GM12878 (cell line): ENCODE data around the gene CNTRL. TPM values are rescaled to one million over a fixed set of nuclear protein-coding genes. Genes with fewer than 3 reads are reported as not detected.

Experiments
- ATF2 ChIP-seq: IDR thresholded peaks from 2 replicates; pipeline ENCODE4 v1.6.1; 2012; ENCODE audit warnings: low read length, inconsistent platforms
- BHLHE40 ChIP-seq, 2 experiments: fragments of 450-650 bp in 1 of 2; IDR thresholded peaks; 2 replicates each; pipeline ENCODE4 v1.6.1; 2011 to 2017; ENCODE audit warnings: low read depth in 2 of 2, borderline replicate concordance in 1 of 2, improper control_type of control experiment in 1 of 2, low read length in 1 of 2, mild to moderate bottlenecking in 1 of 2
- CHD2 ChIP-seq: IDR thresholded peaks from 2 replicates; pipeline ENCODE4 v1.6.1; 2011; ENCODE audit warnings: low read depth, low read length, improper control_type of control experiment, borderline replicate concordance
- CREB1 ChIP-seq: IDR thresholded peaks from 2 replicates; pipeline ENCODE4 v1.6.1; 2012; ENCODE audit warnings: low read depth, mild to moderate bottlenecking, inconsistent platforms
- EP300 ChIP-seq, 2 experiments: fragments of 150-350 bp in 1 of 2; IDR thresholded peaks; 2 replicates each; pipeline ENCODE4 v1.6.1; 2011 to 2012; ENCODE audit warnings: low read depth in 2 of 2, low read length in 2 of 2, borderline replicate concordance in 1 of 2, improper control_type of control experiment in 1 of 2, inconsistent platforms in 1 of 2; ENCODE audit not compliant: control insufficient read depth in 1 of 2
- ESRRA ChIP-seq: IDR thresholded peaks from 2 replicates; pipeline ENCODE4 v1.6.1; 2012; ENCODE audit warnings: mild to moderate bottlenecking, low read length, improper control_type of control experiment
- GABPA ChIP-seq: IDR thresholded peaks from 2 replicates; pipeline ENCODE4 v1.6.1; 2014; ENCODE audit warnings: antibody characterized with exemption, low read depth, mild to moderate bottlenecking, inconsistent platforms
- HDGF ChIP-seq: fragments of 450-650 bp; IDR thresholded peaks from 2 replicates; pipeline ENCODE4 v1.6.1; 2016; ENCODE audit warnings: antibody characterized with exemption
- IRF3 ChIP-seq: fragments of 450-650 bp; IDR thresholded peaks from 2 replicates; pipeline ENCODE4 v1.6.1; 2014; ENCODE audit warnings: mild to moderate bottlenecking
- IRF4 ChIP-seq: IDR thresholded peaks from 2 replicates; pipeline ENCODE4 v1.6.1; 2011; ENCODE audit warnings: low read depth, low read length
- MTA3 ChIP-seq: IDR thresholded peaks from 2 replicates; pipeline ENCODE4 v1.6.1; 2012; ENCODE audit warnings: low read length, inconsistent platforms, borderline replicate concordance
- NKRF ChIP-seq: fragments of 450-650 bp; conservative IDR thresholded peaks from 2 replicates; pipeline ENCODE4 v1.6.1; 2017; ENCODE audit warnings: mild to moderate bottlenecking, moderate library complexity
- POLR2AphosphoS5 ChIP-seq: IDR thresholded peaks from 2 replicates; pipeline ENCODE4 v1.6.1; 2011; ENCODE audit warnings: mild to moderate bottlenecking, low read length, inconsistent platforms
- SIN3A ChIP-seq: IDR thresholded peaks from 2 replicates; pipeline ENCODE4 v1.6.1; 2012; ENCODE audit warnings: low read depth, low read length, improper control_type of control experiment
- polyA plus RNA-seq, 11 experiments: library from polyadenylated mRNA; depleted of rRNA in 4 of 11; unstranded in 6 of 11; stranded (reverse) in 5 of 11; fragments of >200 nt; fragmentation: Nextera tagmentation in 4 of 11; fragmentation: Illumina TruSeq in 1 of 11; extraction: Ambion mirVana in 4 of 11; extraction: Trizol in 1 of 11; gene quantifications; 1 replicate in 1 of 11; 2 replicates in 10 of 11; pipeline versions ENCODE4 v1.2.1 to v1.2.3, GENCODE V29; 2011 to 2016; ENCODE audit warnings: inconsistent platforms in 2 of 11, missing spikeins in 2 of 11, low read depth in 1 of 11
- total RNA-seq, 4 experiments: library from RNA; depleted of rRNA in 3 of 4; stranded (reverse); fragments of >200 nt in 3 of 4; fragmentation: Illumina TruSeq in 1 of 4; extraction: Trizol in 1 of 4; gene quantifications; 2 replicates each; pipeline versions ENCODE4 v1.2.1 to v1.2.3, GENCODE V29; 2013 to 2021
- TF ChIP-seq, protein P1 (sequence below): fragments of 450-650 bp; IDR thresholded peaks from 2 replicates; pipeline ENCODE4 v1.6.1; 2016; ENCODE audit warnings: mild to moderate bottlenecking, moderate library complexity, borderline replicate concordance
- TF ChIP-seq, protein P2 (sequence below): IDR thresholded peaks from 2 replicates; pipeline ENCODE4 v1.6.1; 2011; ENCODE audit warnings: borderline replicate concordance, low read depth, mild to moderate bottlenecking, moderate library complexity, low read length; ENCODE audit not compliant: insufficient read depth, poor library complexity, severe bottlenecking

CNTRL gene
- total and polyA plus RNA-seq, 10 of the 15 experiments (the other 5 are each of a cell fraction or from before 2014, with no cell fraction given), result 20.0 to 65.4 (median 38.8) TPM

DNA sequence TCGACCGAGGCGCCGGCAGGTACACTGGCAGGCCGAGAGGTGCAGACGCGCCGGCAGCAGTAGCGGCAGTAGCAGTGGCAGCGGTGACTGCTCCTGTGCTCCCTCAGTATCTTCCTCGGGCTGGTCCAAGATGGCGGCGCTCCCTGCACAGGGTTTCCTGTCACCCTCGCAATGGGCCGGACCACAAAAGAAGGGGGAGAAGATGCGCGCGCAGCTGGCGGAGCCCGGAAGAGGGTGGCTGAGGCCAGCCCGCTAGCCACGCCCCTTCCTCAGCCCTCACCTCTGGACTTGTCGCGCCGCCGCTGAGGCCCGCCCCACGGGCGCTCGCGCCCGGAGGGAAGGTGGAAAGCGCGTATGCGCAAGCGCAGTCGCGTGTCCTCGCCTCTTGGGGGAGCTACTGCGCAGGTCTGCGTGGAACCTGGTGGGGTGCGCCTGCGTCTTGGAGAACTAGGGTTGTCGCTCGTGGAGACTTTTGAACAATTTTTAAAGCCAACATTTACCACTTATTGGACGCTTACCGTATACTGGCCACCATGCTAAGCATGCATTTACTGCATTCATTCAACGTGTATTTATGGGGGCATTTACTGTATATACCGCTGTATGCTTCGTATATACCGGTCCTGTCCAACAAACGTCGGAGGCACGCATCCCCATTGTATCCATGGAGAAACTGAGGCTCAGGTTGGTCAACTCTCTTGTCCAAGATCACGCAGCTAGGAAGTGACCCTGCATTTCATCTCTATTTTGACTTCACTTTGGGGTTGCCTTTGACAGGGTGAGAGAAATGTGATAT, 127.2 kb downstream of the CNTRL start, which contains the start of gene RAB14 (continued):
- TF ChIP-seq, protein P1, sequence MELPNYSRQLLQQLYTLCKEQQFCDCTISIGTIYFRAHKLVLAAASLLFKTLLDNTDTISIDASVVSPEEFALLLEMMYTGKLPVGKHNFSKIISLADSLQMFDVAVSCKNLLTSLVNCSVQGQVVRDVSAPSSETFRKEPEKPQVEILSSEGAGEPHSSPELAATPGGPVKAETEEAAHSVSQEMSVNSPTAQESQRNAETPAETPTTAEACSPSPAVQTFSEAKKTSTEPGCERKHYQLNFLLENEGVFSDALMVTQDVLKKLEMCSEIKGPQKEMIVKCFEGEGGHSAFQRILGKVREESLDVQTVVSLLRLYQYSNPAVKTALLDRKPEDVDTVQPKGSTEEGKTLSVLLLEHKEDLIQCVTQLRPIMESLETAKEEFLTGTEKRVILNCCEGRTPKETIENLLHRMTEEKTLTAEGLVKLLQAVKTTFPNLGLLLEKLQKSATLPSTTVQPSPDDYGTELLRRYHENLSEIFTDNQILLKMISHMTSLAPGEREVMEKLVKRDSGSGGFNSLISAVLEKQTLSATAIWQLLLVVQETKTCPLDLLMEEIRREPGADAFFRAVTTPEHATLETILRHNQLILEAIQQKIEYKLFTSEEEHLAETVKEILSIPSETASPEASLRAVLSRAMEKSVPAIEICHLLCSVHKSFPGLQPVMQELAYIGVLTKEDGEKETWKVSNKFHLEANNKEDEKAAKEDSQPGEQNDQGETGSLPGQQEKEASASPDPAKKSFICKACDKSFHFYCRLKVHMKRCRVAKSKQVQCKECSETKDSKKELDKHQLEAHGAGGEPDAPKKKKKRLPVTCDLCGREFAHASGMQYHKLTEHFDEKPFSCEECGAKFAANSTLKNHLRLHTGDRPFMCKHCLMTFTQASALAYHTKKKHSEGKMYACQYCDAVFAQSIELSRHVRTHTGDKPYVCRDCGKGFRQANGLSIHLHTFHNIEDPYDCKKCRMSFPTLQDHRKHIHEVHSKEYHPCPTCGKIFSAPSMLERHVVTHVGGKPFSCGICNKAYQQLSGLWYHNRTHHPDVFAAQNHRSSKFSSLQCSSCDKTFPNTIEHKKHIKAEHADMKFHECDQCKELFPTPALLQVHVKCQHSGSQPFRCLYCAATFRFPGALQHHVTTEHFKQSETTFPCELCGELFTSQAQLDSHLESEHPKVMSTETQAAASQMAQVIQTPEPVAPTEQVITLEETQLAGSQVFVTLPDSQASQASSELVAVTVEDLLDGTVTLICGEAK, result peak; percentile 68; the same call in 1 of the 2 replicates
- TF ChIP-seq SIN3A, result peak; percentile 59; the same call in 1 of the 2 replicates
- no peak for TF ChIP-seq EP300 (IDR thresholded peaks at IDR 0.05; ENCODE audit: borderline replicate concordance in 1 of 2, control insufficient read depth in 1 of 2, low read depth in 2 of 2, low read length in 2 of 2)
- TF ChIP-seq POLR2AphosphoS5, result peak; percentile 93
- TF ChIP-seq CREB1, result peak; percentile 48; the same call in 1 of the 2 replicates
- TF ChIP-seq ESRRA, result no peak
- peak; percentile 94 for TF ChIP-seq HDGF
- no peak for TF ChIP-seq ATF2
- TF ChIP-seq NKRF, result 0 out of 2 replicates have a peak, but pooled peaks have one; percentile 35
- no peak for TF ChIP-seq IRF4
- TF ChIP-seq CHD2, result peak; percentile 63; the same call in 1 of the 2 replicates
- no peak for TF ChIP-seq MTA3
- peak; percentile 44 to 56 for TF ChIP-seq BHLHE40 (IDR thresholded peaks at IDR 0.05; ENCODE audit: borderline replicate concordance in 1 of 2, low read depth in 2 of 2, low read length in 1 of 2)
- TF ChIP-seq, protein P2, sequence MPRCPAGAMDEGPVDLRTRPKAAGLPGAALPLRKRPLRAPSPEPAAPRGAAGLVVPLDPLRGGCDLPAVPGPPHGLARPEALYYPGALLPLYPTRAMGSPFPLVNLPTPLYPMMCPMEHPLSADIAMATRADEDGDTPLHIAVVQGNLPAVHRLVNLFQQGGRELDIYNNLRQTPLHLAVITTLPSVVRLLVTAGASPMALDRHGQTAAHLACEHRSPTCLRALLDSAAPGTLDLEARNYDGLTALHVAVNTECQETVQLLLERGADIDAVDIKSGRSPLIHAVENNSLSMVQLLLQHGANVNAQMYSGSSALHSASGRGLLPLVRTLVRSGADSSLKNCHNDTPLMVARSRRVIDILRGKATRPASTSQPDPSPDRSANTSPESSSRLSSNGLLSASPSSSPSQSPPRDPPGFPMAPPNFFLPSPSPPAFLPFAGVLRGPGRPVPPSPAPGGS, result no peak
- no peak for TF ChIP-seq IRF3
- TF ChIP-seq GABPA, result peak; percentile 76; the same call in 1 of the 2 replicates
